IPS-20b (cell line): ENCODE results near the gene FAM110D.

Experiments used
- H3K27ac ChIP-seq: one replicate; pipeline ENCODE4 v1.5.1; 2013; ENCODE audit warnings: low read length
- H3K27me3 ChIP-seq: 2 replicates; pipeline ENCODE4 v1.6.1; 2013; ENCODE audit warnings: mild to moderate bottlenecking, low read length, inconsistent platforms; ENCODE audit not compliant: insufficient read depth
- H3K36me3 ChIP-seq: 2 replicates; pipeline ENCODE4 v1.6.1; 2013; ENCODE audit warnings: low read depth, mild to moderate bottlenecking, inconsistent platforms, low read length, moderate library complexity; ENCODE audit not compliant: insufficient read depth
- H3K4me1 ChIP-seq: 2 replicates; pipeline ENCODE4 v1.6.1; 2013; ENCODE audit warnings: mild to moderate bottlenecking, control low read depth, inconsistent platforms, low read length, moderate library complexity; ENCODE audit not compliant: insufficient read depth
- H3K4me3 ChIP-seq: 2 replicates; pipeline ENCODE4 v1.5.1; 2013; ENCODE audit warnings: mild to moderate bottlenecking, low read length, inconsistent platforms
- H3K9ac ChIP-seq: 2 replicates; pipeline ENCODE4 v1.6.1; 2013; ENCODE audit warnings: low read depth, mild to moderate bottlenecking, inconsistent platforms, low read length, moderate library complexity
- H3K9me3 ChIP-seq: 2 replicates; pipeline ENCODE4 v1.6.1; 2013; ENCODE audit warnings: mild to moderate bottlenecking, low read depth, low read length, inconsistent platforms; ENCODE audit not compliant: insufficient read depth

Gene FAM110D

DNA sequence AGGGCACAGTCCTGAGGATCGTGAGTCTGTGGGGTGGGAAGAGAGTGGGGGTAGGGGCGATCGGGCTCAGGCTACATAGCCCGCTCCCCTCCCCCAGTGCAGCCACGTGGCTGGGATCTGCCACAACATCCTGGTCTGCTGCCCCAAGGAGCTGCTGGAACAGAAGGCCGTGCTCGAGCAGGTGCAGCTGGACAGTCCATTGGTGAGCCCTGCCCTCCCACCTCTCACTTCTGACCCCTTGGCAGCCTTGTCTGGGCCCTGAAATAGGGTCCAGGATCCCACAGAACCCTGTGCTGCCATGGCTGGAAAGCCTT, 23.5 kb downstream of the FAM110D start:
- Histone ChIP-seq H3K9ac (no peak overlapping the region), H3K36me3 (0 out of 2 replicates have a peak, but pooled peaks cover 18% of the 10 kb centered on the region), H3K27ac (no peak overlapping the region), H3K27me3 (no peaks in the 10 kb centered on the region), H3K4me1 (no peaks in the 10 kb centered on the region; the same call in 1 of the 2 replicates), H3K9me3 (no peaks in the 10 kb centered on the region), H3K4me3 (no peak overlapping the region)

DNA sequence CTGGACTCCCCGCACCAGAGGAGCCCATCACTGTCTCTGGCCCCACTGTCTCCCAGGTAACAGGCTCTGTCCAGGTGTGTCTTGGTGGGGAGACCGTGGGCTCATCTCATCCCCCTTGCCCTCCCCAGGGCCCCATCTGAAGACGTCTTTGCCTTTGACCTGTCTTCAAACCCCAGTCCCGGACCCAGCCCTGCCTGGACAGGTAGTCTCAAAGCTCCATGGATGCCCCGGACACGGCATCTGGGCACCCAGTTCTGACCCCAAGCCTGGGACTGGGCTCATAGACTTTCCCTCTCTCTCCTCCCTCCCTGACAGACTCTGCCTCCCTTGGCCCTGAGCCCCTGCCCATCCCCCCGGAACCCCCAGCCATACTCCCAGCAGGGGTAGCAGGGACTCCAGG, 25.2 kb downstream of the FAM110D start:
- Histone ChIP-seq H3K36me3 (0 out of 2 replicates have a peak, but pooled peaks cover 18% of the 10 kb centered on the region), H3K4me1 (no peaks in the 10 kb centered on the region), H3K27ac (no peak overlapping the region), H3K4me3 (no peak overlapping the region), H3K9me3 (no peaks in the 10 kb centered on the region), H3K9ac (no peak overlapping the region), H3K27me3 (no peaks in the 10 kb centered on the region)

DNA sequence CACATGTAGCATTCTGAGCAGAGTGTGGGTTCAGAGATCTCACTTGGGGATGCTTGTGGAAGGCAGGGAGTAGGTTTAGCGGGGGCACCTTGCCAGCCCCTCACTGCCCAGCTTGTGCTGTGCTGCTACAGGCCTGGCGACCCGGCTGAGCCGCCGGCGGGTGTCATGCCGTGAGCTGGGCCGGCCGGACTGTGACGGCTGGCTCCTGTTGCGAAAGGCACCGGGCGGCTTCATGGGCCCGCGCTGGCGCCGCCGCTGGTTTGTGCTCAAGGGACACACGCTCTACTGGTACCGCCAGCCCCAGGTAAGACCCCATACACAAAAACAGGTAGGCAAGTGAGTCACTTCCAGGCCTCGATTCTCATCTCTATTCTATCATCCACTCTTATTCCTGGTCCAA, 26.0 kb downstream of the FAM110D start:
- Histone ChIP-seq H3K27ac (no peak overlapping the region), H3K4me3 (no peak overlapping the region), H3K36me3 (0 out of 2 replicates have a peak, but pooled peaks cover 18% of the 10 kb centered on the region), H3K27me3 (no peaks in the 10 kb centered on the region), H3K9me3 (no peaks in the 10 kb centered on the region), H3K4me1 (no peaks in the 10 kb centered on the region), H3K9ac (no peak overlapping the region)

DNA sequence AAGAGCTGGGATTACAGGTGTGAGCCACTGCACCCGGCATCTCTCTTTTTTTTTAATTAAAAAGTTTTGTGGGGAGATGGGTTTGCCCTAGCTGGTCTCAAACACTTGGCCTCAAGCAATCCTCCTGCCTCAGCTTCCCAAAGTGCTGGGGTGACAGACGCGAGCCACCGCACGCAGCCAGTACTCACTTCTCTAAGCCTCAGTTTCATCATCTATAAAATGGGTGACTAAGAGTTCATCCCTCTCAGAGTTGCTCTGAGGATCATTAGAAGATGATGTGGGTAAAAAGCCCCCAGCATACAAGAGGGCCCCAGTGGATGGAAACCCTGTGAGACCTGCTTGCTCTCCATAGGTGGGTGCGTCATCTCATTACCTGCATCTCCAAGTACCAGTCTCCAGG, 29.0 kb downstream of the FAM110D start:
- Histone ChIP-seq H3K36me3 (0 out of 2 replicates have a peak, but pooled peaks cover 5% of the 10 kb centered on the region), H3K4me1 (peaks cover 4% of the 10 kb centered on the region; the same call in 1 of the 2 replicates), H3K27ac (no peak overlapping the region), H3K9ac (no peak overlapping the region), H3K4me3 (no peak overlapping the region), H3K27me3 (no peaks in the 10 kb centered on the region), H3K9me3 (no peaks in the 10 kb centered on the region)

DNA sequence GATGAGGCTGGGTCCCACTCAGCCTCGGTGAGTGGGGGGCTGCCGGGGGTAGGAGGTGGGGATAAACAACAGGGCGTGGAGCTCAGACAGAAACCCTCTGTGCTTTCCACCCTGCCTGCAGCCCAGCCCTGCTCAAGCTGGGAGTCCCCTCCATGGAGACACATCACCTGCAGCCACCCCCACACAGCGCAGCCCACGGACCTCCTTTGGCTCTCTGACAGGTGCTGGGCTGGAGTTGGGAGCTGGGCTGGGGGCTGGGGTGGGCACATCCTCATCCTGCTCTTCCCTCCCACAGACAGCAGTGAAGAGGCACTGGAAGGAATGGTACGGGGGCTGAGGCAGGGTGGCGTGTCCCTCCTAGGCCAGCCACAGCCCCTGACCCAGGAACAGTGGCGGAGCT, 29.6 kb downstream of the FAM110D start:
- Histone ChIP-seq H3K27ac (no peak overlapping the region), H3K36me3 (0 out of 2 replicates have a peak, but pooled peaks cover 5% of the 10 kb centered on the region), H3K4me1 (peaks cover 4% of the 10 kb centered on the region; the same call in 1 of the 2 replicates), H3K9me3 (no peaks in the 10 kb centered on the region), H3K9ac (no peak overlapping the region), H3K27me3 (no peaks in the 10 kb centered on the region), H3K4me3 (no peak overlapping the region)

DNA sequence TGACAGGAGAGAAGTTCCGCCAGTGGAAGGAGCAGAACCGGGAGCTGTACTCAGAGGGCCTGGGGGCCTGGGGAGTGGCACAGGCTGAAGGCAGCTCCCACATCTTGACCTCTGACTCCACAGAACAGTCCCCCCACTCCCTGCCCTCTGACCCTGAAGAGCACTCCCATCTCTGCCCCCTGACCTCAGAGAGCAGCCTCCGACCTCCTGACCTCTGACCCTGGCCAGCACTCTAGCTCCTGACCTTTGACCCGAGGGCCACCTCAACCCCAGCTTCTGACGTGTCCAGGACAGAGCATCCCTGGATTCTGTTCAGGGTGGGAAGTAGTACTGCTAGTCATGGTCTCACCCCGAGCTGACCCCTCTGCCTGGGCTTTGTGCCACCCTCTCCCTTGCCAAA, 30.5 kb downstream of the FAM110D start:
- H3K27me3 ChIP-seq = no peaks in the 10 kb centered on the region

DNA sequence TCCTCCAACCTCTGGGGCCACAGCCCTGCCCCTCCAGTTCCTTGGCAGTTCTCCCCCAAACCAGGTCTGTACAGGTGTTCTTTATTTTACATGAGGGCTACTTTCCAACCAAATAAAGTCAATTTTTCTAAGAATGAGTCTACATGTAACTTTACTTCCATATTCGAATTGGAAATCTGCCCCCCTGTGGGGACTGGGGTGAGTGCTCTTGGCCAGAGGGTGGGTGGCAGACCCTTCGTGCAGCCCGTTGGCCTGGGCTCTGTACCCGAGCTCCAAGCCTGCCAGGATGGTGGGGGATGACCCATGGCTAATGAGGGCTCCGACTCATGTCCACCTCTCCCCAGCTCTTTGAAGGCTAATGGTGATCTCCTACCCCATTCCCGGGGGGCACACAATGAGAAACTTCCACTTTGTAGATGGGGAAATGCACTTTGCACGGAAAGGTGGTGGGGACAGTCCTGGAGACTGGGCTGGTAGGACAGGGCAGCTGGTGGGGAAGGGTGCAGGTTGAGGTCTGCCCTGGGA, 30.9 kb downstream of the FAM110D start:
- Histone ChIP-seq H3K27me3 (no peaks in the 10 kb centered on the region), H3K4me3 (no peak overlapping the region), H3K9ac (no peak overlapping the region)

More for the DNA sequence above, 30.5 kb downstream of the FAM110D start:
- Histone ChIP-seq H3K9ac (no peak overlapping the region), H3K9me3 (no peaks in the 10 kb centered on the region), H3K27ac (no peak overlapping the region), H3K36me3 (0 out of 2 replicates have a peak, but pooled peaks cover 5% of the 10 kb centered on the region), H3K4me3 (no peak overlapping the region), H3K4me1 (peaks cover 4% of the 10 kb centered on the region; the same call in 1 of the 2 replicates)

DNA sequence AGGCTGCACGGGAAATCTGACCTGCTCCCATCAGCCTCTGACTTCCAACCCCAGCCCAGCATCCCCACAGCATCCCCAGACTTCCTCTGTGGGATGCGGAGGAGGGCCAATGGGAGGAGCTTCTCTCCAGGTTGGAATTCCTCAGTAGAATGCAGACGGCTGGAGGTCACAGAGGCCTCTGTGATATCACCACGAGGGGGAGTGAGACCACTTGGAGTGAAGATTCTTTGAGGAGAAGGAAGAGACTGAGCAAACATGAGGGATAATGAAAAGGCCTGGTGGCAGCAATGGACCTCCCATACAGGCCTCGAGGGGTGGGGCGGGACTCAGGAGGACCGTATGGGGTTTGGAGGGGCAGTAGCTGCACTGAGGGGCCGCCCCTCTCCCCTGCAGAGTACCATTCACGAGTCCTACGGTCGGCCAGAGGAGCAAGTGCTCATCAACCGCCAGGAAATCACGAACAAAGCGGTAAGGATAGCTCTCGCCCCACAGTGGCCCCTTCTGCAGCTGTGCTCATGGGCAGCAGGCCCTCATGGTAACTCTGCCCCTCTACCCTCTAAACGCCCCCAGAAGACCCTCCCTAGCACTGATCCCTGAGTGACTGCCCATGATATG, 31.6 kb downstream of the FAM110D start, which contains the start of gene CATSPER4:
TSS of gene CATSPER4 (plus strand) at position 230 of the 615 bp plus-strand sequence. CDS start at position 256, 26 bp downstream.
- peak within 1 kb of the TSS; percentile 11; the same call in 1 of the 2 replicates for H3K4me3 ChIP-seq
- peaks cover 4% of the 10 kb centered on the region; the same call in 1 of the 2 replicates for H3K4me1 ChIP-seq
- 0 out of 2 replicates have a peak, but pooled peaks cover 5% of the 10 kb centered on the region for H3K36me3 ChIP-seq
- H3K9me3 ChIP-seq = no peaks in the 10 kb centered on the region
- no peaks in the 10 kb centered on the region for H3K27me3 ChIP-seq
- no peak within 1 kb of the TSS; the same call in 1 of the 2 replicates for H3K9ac ChIP-seq
- no peak within 1 kb of the TSS for H3K27ac ChIP-seq

More for the DNA sequence above, 30.9 kb downstream of the FAM110D start:
- H3K36me3 ChIP-seq = 0 out of 2 replicates have a peak, but pooled peaks cover 5% of the 10 kb centered on the region
- H3K9me3 ChIP-seq = no peaks in the 10 kb centered on the region
- H3K4me1 ChIP-seq = peaks cover 4% of the 10 kb centered on the region; the same call in 1 of the 2 replicates
- H3K27ac ChIP-seq = no peak overlapping the region

DNA sequence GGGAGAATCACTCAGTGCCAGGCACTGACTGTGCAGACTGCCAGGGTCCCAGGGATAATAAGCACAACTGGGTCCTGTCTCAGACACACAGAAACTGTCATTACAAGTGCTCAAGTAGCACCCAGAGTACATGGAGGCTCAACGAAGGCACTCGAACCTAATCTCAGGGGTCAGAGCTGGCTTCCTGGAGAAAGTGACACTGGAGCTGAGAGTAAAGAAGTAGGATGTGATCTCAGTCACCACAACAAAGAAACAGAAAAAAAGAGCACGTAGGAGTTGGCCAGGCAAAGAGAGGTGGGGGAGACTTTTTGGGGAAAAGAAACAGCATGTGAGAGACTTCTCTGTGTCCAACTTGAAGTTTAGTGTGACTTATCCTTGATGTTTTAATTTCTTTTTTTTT, 32.9 kb downstream of the FAM110D start:
- Histone ChIP-seq H3K27ac (no peak overlapping the region), H3K9me3 (no peaks in the 10 kb centered on the region), H3K4me1 (peaks cover 4% of the 10 kb centered on the region; the same call in 1 of the 2 replicates), H3K9ac (no peak overlapping the region), H3K27me3 (no peaks in the 10 kb centered on the region), H3K36me3 (no peaks in the 10 kb centered on the region), H3K4me3 (no peak overlapping the region)

DNA sequence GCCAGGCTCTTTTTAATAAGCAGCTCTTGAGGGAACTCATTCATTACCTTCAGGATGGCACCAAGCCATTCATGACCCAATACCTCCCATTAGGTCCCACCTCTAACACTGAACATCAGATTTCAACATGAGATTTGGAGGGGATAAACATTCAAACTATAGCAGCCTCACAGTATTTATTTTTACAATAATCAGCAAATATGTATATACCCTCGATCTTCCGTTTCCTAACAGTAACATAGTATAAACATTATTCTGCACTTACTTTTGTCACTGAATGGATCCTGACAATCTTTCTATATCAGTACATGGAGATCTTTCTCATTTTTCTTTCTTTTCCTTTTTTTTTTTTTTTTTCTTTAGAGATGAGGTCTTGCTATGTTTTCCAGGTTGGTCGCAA, 36.9 kb downstream of the FAM110D start:
- no peak overlapping the region for H3K27ac ChIP-seq
- no peak overlapping the region for H3K4me3 ChIP-seq
- no peaks in the 10 kb centered on the region for H3K9me3 ChIP-seq
- H3K36me3 ChIP-seq = no peaks in the 10 kb centered on the region
- H3K9ac ChIP-seq = no peak overlapping the region
- no peaks in the 10 kb centered on the region for H3K27me3 ChIP-seq
- peaks cover 2% of the 10 kb centered on the region; the same call in 1 of the 2 replicates for H3K4me1 ChIP-seq

DNA sequence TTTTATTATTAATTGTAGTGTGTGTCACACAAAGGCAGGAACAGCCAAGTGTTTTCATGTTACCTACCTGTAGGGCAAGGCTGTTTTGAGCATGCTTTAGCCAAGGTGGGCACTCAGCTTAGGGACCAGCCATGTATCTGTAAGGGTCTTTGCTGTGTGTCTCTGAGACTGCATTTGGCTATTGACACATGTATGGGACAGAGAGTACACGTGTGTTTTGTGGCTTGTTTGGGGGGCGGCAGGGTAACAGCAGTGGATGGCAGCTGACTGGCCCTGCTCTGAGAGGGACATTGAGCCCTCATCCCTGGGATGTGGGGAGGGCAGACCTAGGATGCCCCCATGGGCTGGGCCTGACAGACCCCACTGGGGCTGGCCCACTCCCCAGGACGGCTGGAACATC, 38.4 kb downstream of the FAM110D start:
- H3K4me1 ChIP-seq = no peaks in the 10 kb centered on the region
- no peaks in the 10 kb centered on the region; the same call in 1 of the 2 replicates for H3K27me3 ChIP-seq
- no peak overlapping the region for H3K9ac ChIP-seq
- no peaks in the 10 kb centered on the region for H3K9me3 ChIP-seq
- no peak overlapping the region for H3K27ac ChIP-seq
- no peak overlapping the region for H3K4me3 ChIP-seq
- no peaks in the 10 kb centered on the region for H3K36me3 ChIP-seq

DNA sequence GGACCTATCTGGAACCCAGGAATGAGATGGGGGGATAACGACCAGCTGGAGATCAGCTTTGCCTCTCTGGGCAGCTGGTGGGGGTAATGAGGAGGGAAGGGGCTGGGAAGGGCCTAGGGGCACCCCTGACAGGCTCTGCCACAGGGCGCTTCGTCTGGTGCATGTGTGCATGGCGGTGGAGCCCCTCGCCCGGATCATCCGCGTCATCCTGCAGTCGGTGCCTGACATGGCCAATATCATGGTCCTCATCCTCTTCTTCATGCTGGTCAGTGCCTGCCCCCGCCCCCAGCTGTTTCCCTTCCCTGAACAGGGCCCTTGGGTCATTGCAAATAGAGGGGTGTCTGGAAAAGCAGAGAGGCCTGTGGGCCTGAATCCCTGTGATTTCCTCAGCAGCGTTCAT, 38.9 kb downstream of the FAM110D start:
- Histone ChIP-seq H3K9me3 (no peaks in the 10 kb centered on the region), H3K4me1 (no peaks in the 10 kb centered on the region), H3K9ac (no peak overlapping the region), H3K36me3 (no peaks in the 10 kb centered on the region), H3K27me3 (no peaks in the 10 kb centered on the region; the same call in 1 of the 2 replicates), H3K27ac (no peak overlapping the region), H3K4me3 (no peak overlapping the region)
